AG08396 (cell line): ENCODE measurements around the gene ADRA2B.
A peak's percentile ranks its signal among the peaks of the same experiment; 100 is the strongest.
"Not testable (repeated sequence)": the region's sequence is repeated elsewhere in the genome, so short reads cannot be mapped to it uniquely, and the experiment has no call there.

Experiments
- DNase-seq: peaks from one replicate; pipeline ENCODE4 v3.0.0; 2012; ENCODE audit warnings: low spot score, mixed read lengths

ADRA2B gene

DNA sequence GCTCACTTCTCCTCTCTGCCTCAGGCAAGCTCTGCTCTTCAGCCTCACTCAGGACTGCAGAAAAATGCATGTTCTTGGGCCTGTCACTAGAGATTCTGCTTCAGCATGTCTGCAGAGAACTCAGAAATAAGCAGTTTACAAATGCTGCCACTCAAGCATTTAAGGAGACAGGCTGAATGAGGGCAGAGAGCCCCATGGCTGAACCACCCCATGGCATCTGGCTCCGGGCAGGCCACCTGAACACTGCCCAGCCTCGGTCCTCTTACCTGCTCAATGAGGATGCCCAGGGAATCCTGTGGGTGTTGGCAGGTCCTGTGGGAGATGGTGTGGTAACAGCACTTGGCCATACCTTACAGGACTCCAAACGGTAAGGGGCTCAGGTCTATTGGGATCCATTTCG is 50.4 kb downstream of the ADRA2B start:
- DNase-seq = not testable (repeated sequence)

DNA sequence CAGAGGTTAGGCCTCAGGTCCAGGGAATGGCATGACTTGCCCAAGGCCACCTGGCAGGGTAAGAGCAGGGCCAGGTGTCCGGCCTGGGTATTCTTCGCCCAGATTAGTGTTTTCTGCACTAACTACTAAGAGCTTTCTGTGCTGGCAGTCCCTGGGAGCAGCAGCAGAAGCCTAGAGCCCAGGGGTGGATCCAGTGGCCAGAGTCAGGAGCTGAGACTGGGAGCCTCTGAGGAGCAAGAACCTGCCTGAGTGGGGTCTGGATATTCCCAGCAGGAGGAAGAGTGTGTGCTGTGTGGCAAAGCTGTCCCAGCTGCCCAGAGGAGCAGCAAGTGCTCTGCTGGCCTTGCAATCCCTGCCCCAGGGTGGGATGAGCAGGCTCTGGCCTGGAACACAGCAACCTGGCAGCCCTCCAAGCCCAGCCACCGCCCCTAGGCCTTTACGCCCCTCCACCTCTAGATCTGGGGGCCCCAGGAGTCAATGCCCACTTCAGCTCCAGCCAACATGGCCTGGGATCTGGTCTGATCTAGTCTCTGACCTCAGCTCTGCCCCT is 50.9 kb downstream of the ADRA2B start:
- no peak for DNase-seq

DNA sequence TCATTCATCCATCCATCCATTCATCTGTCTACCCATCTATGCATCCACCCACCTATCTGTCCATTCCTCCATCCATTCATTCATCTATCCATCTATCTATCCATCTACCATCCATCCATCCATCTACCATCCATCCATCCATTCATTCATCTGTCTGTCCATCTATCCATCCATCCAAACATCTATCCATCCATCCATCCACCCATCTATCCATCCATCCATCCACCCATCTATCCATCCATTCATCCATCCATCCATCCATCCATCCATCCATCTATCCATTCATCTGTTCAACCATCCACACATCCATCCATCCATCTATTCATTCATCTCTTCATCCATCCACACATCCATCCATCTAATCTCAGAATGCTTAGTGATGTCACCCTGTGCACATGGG is 51.6 kb downstream of the ADRA2B start:
- not testable (repeated sequence) for DNase-seq

DNA sequence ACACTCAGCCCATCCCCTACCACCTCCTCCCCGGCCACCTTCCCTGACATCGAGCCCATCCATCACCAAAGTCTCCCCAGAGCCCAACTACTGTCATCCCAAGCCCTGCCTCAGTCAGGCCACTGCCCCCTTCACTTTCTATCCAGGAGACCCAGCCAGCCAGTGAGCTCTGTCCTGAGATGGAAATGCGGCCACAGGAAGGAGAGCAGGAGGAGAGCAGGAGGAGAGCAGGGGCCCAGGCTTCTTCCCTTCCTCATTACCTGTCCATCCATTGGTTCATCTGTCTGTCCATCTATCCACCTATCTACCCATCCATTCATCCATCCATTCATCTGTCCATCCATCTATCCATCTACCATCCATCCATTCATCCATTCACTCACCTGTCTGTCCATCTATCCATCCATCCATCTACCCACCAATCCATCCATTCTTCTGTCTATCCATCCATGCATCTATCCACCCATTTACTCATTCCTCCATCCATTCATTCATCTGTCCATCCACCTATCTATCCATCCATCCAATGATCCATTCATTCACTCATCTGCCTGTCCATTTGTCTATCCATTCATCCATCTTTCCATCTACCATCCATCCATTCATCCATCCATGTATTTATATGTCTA is 52.2 kb downstream of the ADRA2B start:
- not testable (repeated sequence) for DNase-seq

DNA sequence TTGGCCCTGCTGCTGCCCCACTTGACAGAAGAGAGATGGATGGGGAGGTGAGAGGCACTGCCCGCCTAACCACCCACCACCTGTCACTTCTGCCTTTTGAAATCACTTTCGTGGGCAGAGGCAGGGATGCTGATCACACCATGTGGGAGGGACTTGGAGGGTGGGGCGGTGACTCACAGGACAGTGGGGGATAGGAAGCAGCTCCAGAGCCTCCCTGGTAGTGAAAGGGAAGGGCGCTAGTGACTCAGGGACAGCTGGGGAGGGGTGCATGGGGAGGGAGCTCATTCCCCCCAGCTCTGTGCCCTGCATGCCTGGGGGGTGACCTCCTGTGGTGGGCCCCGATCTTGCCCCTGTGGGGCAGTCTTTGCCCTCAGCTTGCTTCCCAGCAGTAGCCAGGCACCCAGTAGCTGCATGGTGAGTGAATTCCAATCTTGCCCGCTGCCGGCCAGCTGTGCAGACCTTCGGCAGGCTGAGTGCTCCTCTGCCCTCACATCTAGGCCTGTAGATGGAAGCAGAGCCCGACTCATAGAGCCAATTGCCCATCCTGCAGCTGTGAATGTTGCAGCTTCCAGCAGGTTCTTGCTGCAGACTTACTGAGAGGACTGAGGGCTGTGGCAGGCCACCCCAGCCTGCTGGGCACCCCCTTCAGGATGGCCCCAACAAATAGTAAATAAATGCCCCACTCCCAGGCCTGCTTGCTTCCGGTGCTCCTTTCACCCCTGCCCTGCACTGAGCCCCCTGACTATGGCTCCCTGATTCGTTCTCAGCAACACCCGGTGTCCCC is 53.1 kb downstream of the ADRA2B start:
- peak; percentile 18 for DNase-seq
